HG03575 (cell line): ENCODE results near the gene PNPO.
"Not testable (repeated sequence)": the region's sequence is repeated elsewhere in the genome, so short reads cannot be mapped to it uniquely, and the experiment has no call there.

ENCODE experiments used
- ATAC-seq: cut with Tn5 transposase; IDR thresholded peaks from one replicate; pipeline ENCODE4 v1.9.1; 2021; ENCODE audit not compliant: unreplicated experiment, insufficient number of reproducible peaks, low FRiP score; ENCODE audit errors: extremely low read depth

The PNPO gene

DNA sequence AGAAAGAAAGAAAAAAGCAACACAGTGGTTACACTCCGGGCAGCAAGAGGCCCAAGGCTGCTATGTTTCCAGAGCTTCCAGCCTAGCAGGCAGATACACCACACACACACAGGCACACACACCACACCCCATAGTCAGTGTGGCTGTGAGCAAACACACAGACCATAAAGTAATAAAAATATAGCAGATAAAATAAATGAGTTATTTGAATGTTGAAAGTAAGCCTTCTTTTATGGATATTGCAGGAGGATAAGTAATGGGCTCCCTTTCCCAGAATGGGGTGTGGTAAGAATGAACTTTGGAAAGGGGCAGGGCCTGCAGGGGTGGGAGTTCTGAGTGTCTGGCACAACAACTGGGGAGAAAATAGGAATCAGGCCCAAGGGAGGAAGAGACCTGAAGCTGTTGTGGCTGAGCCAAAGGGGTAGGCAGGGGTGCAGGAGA, 24.7 kb downstream of the PNPO start:
- no peak for ATAC-seq

GRCh38 chr17:47967607-47968252, 26.4 kb downstream of the PNPO start:
- ATAC-seq: no peak

GRCh38 chr17:47968836-47969235, 27.5 kb downstream of the PNPO start:
- no peak for ATAC-seq

DNA sequence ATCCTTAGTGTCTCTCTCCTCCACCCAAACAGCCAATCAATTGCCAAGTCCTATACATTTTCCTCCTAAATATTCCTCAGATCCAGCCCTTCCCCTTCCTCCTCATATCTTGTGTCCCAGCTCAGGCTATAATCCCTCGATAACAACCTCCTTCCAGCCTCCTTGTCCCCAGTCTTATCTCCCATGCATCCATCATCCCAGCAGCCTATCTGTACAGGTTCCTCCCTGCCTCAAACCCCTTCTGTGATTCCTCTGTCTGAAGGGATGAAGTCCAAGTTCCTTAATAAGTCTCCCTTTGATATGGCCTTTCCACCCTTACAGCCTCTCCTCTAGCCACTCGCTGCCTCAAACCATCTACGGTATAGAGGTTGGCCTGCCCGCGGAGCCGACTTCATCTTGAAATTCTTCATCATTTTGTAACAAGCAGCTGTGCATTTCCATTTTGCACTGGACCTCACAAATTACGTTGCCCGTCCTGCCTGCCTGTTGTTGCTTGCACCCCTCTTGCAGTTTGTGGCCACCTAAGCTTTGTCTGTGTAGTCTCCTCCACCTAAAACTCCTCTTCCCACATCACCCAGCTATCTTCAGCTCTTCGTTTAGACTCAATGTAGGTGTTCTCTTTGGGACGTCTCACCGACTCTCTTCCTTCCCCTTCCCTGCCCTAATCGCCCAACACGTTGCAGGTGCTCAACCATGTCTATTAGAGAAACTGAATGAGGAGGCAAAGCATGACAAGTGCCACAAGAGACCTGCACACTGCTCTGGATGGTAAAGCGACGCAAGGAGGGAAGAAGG, 28.8 kb downstream of the PNPO start:
- ATAC-seq: no peak

DNA sequence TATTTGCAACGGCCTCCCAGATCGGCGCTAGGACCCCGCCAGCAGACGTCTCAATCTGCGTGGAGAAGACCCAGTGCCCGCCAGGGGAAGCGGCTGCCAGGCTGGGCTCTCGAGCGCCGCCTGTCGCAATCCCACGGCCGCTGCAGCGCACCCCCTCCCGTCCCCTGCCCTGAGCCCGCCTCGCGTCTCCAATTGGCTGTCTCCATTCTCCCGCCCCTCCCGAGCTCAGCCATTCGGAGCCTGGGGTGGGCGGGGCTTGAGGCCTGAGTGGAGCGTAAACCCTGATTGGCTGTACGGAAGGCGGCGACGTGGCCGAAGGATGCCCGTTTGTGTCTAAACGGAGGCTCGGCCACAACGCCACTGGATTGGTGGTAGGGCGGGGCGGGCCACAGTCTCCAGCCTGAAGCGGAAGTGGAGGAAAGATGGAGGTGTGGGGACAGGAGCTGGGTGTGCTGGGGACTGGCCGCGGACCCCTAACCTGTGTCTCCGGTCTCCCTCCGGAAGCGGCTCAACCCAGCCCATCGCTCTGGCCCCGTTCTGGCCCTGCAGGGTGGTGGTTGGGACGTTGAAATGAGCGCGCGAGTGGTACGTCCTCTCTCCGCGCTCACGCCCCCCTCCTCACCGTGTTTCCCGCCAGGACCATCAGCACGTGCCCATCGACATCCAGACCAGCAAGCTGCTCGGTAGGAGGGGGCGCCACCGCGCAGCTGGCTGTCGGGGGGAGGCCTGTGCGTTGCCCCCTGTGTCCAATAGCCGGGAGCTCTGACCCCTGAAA, 29.5 kb downstream of the PNPO start, which contains the start of gene CDK5RAP3:
Gene CDK5RAP3 (plus strand): TSS at position 389 of the 775 bp plus-strand sequence. CDS start 34 bp downstream, at position 423.
- peak; percentile 81 for ATAC-seq

DNA sequence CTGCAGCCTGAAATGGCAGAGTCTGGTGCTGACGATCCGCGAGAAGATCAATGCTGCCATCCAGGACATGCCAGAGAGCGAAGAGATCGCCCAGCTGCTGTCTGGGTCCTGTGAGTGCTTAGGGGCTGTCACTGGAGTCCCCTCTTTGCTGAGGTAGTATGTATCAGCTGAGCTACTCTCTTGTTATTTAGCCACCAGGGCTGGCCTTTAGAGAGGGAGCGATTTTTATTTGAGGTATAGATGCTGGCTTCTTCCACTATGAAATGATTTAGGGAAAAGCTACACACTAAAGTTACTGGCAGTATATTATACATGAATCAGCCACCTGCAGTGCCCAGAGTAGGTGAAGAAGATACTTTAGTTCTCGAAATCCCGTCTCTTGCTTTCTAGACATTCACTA, 32.2 kb downstream of the PNPO start:
- no peak for ATAC-seq

- ATAC-seq: no peak
These were observed 33.9 kb downstream of the PNPO start for GRCh38 chr17:47975189-47975822.

- ATAC-seq: no peak
These were observed 34.4 kb downstream of the PNPO start for GRCh38 chr17:47975823-47976205.

GRCh38 chr17:47978324-47978723, 37.0 kb downstream of the PNPO start:
- no peak for ATAC-seq

GRCh38 chr17:47980541-47980940, 39.2 kb downstream of the PNPO start:
- ATAC-seq: no peak

DNA sequence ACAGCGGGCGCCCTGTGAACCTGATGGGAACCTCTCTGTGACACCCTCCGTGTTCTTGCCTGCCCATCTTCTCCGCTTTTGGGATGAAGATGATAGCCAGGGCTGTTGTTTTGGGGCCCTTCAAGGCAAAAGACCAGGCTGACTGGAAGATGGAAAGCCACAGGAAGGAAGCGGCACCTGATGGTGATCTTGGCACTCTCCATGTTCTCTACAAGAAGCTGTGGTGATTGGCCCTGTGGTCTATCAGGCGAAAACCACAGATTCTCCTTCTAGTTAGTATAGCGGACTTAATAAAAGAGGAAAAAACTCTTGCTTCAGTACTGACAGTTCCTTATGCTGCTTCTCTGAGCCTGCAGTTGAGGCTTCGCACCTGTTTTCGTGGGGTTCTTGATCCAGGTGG, 40.1 kb downstream of the PNPO start:
- ATAC-seq: no peak

GRCh38 chr17:47982091-47982617, 40.8 kb downstream of the PNPO start:
- no peak for ATAC-seq

- no peak for ATAC-seq
These were observed 41.4 kb downstream of the PNPO start for GRCh38 chr17:47982645-47983390.

DNA sequence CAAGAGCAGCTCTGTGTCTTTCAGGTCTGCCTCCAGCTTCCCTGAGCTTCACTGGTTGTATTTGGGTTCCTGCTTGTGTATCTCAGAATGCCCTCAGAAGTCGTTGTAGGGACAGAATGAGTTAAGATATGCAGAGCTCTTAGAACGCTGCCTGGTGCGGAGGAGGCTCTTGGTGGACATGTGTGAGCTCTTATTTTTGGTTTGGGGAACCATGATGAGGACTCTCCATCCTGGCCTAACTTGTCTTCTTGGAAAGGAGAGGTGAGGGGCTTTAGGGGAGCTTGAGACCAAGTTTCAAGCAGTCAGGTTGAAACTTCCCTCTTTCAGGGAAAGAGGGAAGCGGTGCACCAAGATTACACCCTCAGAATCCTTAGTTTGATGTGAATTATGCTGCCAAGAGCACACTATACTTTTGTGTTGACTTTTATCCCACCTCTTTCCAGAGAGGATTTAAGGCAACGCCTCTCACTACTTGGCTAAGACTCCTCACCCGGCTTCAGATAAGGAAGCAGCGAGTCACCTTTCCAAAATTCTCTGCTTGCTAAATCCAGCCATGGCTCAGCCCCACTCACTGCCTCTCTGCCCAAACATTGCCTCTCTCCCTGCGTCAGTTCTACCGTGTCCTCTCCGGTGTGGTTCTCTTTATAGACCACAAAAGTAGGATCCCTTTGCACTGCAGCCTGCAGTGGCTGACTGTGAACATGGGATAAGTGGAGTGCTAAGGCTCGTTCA, 42.3 kb downstream of the PNPO start:
- ATAC-seq: no peak

DNA sequence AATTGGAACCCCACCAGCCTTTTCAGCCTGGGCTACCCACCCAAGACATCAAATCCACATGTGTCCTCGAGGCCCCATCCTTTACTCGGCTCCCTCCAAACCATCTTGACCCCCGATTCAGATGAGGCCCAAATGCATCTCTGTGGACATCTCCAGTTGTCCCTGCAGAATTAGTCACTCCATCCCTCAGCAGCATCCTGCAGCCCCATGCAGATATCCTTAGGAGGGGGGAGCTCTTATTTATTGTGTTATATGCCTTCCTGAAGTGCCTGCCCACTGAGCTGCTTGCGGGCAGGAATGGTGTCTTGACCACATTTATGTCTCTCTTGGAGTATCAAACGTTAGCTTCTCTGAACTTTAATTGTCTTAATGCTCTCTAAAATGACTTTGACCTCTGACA, 45.1 kb downstream of the PNPO start:
- no peak for ATAC-seq

GRCh38 chr17:47987240-47987835, 46.0 kb downstream of the PNPO start:
- no peak for ATAC-seq

DNA sequence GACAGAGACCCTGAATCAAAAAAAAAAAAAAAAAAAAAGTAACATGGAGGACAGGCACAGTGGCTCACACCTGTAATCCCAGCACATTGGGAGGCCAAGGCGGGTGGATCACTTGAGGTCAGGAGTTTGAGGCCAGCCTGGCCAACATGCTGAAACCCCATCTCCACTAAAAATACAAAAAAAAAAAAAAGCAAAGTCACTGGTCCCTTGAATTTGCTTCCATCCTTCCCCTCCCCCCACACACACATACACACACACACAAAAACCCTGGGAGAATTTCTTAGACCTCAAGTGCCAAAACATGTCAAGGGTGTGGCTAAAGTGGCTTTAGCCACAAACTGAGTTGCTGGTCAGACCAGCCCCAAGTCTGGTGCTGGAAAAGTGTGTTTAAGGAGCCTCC, 47.1 kb downstream of the PNPO start:
- not testable (repeated sequence) for ATAC-seq
